HL-60 (cell line): ENCODE data around the gene FAM53C.

Source experiments
- CTCF ChIP-seq: IDR thresholded peaks from one replicate; pipeline ENCODE4 v1.5.1; 2011; ENCODE audit warnings: low read length, control low read depth, inconsistent platforms; ENCODE audit not compliant: insufficient read depth
- GABPA ChIP-seq: IDR thresholded peaks from 2 replicates; pipeline ENCODE4 v1.6.1; 2012; ENCODE audit warnings: low read depth
- POLR2AphosphoS5 ChIP-seq: IDR thresholded peaks from 2 replicates; pipeline ENCODE4 v1.6.1; 2012; ENCODE audit warnings: low read depth
- REST ChIP-seq: IDR thresholded peaks from 2 replicates; pipeline ENCODE4 v1.6.1; 2012; ENCODE audit warnings: low read depth; ENCODE audit not compliant: insufficient replicate concordance

DNA sequence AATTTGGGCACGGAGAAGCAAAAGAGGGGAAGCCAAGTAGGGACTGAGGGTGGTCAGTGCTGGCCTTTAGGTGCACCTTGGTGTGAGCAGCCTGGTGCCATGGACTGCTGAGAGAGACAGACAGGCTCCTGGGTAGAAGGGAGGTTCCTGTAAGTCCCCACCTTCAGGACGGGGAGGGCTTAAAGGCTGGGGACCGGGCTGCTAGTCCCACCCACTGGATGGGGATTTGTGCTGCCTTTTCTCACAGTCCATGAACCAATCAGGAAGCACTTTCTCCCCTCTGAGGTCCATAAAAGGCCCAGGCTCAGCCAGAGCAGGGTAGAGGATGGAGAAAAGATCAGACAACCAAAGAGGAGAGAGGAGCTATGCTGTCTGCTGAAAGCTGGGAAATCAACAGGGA is 21.7 kb upstream of the FAM53C start:
- TF ChIP-seq CTCF, result no peak
- TF ChIP-seq REST, result no peak
- no peak for TF ChIP-seq GABPA
- no peak for TF ChIP-seq POLR2AphosphoS5
